Measurements from ENCODE around the gene DCUN1D2. TPM values are rescaled to one million over a fixed set of nuclear protein-coding genes. Genes with fewer than 3 reads are reported as not detected.

DCUN1D2 gene
- total RNA-seq, 1 donor from 2014 or later, result 26.2 TPM

DNA sequence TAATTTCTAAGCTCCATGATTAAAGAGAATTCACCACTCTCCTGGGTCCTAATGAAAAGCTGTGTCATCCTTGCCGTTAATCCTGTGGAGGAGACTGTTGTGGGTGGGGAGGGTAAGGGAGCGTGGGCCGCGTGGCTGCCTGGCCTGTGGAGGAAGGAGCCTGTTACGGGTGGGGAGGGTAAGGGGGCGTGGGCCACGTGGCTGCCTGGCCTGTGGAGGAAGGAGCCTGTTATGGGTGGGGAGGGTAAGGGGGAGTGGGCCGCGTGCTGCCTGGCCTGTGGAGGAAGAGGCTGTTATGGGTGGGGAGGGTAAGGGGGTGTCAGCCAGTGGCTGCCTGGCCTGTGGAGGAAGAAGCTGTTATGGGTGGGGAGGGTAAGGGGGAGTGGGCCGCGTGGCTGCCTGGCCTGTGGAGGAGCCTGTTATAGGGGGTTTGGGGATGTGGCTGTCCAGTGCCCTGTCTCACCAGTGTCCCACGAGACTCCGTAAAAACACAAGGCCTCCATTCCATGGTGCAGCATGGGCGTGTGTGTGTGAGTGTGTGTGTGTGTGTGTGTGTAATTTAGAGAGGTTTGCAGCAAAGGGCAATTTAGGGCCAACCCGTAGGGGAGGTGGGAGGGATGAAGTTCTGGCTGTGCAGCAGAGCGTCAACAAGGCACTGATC, 15.6 kb upstream of the DCUN1D2 start:
- POLR2A ChIA-PET, result no interaction called here
- ATAC-seq (ENCODE audit: low read depth) (no peak), DNase-seq (no peak)
- TF ChIP-seq, protein P1, sequence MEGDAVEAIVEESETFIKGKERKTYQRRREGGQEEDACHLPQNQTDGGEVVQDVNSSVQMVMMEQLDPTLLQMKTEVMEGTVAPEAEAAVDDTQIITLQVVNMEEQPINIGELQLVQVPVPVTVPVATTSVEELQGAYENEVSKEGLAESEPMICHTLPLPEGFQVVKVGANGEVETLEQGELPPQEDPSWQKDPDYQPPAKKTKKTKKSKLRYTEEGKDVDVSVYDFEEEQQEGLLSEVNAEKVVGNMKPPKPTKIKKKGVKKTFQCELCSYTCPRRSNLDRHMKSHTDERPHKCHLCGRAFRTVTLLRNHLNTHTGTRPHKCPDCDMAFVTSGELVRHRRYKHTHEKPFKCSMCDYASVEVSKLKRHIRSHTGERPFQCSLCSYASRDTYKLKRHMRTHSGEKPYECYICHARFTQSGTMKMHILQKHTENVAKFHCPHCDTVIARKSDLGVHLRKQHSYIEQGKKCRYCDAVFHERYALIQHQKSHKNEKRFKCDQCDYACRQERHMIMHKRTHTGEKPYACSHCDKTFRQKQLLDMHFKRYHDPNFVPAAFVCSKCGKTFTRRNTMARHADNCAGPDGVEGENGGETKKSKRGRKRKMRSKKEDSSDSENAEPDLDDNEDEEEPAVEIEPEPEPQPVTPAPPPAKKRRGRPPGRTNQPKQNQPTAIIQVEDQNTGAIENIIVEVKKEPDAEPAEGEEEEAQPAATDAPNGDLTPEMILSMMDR (IDR thresholded peaks at IDR 0.05), result no peak
- intact Hi-C loops (cut with micrococcal nuclease), result no loop called here
- Mint-ChIP-seq H3K36me3 (ENCODE audit: low read depth) (peaks cover 55% of the 10 kb centered on the region), H3K27ac (no peak overlapping the region), H3K9me3 (no peaks in the 10 kb centered on the region), H3K4me1 (no peaks in the 10 kb centered on the region), H3K4me3 (no peak overlapping the region), H3K27me3 (no peaks in the 10 kb centered on the region)
- CTCF ChIA-PET, result no interaction called here

DNA sequence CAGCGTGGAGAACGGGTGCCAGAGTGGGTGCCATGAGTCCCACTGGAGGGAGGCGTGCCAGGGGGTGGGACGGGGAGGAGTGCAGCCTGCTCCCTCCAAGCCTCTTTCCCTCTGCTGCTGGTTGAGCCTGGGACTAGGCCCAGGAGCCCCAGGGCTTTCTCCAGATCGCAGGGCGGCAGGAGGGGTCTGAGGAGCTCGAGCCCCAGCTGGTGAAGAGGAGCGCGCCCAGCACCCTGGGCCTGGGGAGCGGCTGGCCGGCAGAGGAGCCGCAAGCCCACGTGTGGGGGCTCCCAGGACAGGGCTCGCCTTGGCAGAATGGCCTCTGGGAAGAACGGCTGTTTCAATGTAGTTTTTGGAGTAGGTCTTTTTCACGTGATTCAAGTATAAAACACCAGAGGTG, 12.2 kb upstream of the DCUN1D2 start:
- Mint-ChIP-seq H3K9me3 (no peaks in the 10 kb centered on the region), H3K4me3 (no peak overlapping the region), H3K27me3 (no peaks in the 10 kb centered on the region), H3K27ac (no peak overlapping the region), H3K36me3 (ENCODE audit: low read depth) (peaks cover 70% of the 10 kb centered on the region), H3K4me1 (no peaks in the 10 kb centered on the region)
- ChIA-PET POLR2A (no interaction called here), CTCF (no interaction called here)
- ATAC-seq (ENCODE audit: low read depth), result no peak
- intact Hi-C loops (cut with micrococcal nuclease), result no loop called here
- no peak for DNase-seq
- TF ChIP-seq, protein P1 (IDR thresholded peaks at IDR 0.05), result no peak

DNA sequence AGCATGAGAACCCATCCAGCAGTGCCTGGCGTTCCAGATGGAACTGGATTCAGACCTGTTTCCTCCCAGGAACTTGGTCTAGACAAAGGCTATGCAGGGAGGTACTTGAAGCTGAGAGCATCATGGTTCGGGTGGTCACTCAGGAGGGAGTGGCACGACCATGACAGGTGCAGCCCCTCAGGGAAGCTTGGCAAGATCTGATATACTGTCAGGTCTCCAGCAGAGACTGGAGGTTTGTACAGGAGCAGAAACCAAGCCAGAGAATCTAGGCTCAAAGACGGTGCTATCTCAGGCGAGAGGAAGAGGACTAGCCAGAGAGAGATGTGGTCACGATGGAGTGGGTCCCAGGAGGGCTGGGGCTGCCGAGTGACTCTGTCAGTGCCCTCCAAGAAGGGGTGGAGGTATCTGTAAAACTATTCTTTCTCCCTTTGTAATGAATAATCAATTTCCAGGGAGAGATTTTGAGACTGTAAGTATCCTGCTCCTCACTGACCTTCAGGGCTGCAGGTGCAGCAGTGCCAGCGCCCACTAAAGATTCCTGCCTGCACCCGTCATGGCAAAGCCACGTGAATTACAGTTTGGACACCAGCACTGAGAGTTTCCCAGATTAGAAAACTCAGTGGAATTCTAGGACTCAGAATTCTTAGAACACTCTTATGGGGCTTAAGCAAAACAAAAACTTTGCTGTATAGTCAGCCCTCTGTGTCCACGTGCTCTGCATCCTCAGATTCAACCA, 10.2 kb upstream of the DCUN1D2 start:
- Mint-ChIP-seq H3K4me3 (no peak overlapping the region), H3K27me3 (no peaks in the 10 kb centered on the region), H3K27ac (no peak overlapping the region), H3K36me3 (ENCODE audit: low read depth) (peaks cover 78% of the 10 kb centered on the region), H3K4me1 (no peaks in the 10 kb centered on the region), H3K9me3 (no peaks in the 10 kb centered on the region)
- no peak for DNase-seq
- no peak for ATAC-seq (ENCODE audit: low read depth)
- POLR2A ChIA-PET, result no interaction called here
- CTCF ChIA-PET, result no interaction called here
- TF ChIP-seq, protein P1 (IDR thresholded peaks at IDR 0.05), result no peak
- intact Hi-C loops (cut with micrococcal nuclease), result no loop called here

DNA sequence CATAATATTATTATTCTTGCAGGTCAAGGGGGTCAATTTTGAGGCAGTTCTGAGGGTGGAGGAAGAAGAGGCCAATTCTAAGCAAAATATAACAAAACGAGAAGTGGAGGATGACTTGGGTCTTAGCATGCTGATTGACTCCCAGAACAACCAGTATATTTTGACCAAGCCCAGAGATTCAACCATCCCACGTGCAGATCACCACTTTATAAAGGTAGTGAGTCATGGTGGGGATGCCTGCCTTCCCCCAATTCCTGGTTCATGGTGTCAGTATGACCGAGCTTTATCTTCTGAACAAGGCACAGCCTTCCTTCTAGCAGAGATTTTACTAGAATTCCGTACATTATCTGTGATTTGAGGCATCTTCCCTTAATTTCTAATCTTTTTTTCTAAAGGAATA, 9.4 kb upstream of the DCUN1D2 start:
- ATAC-seq (ENCODE audit: low read depth) (no peak), DNase-seq (no peak)
- CTCF ChIA-PET, result no interaction called here
- Mint-ChIP-seq H3K4me1 (no peaks in the 10 kb centered on the region), H3K9me3 (no peaks in the 10 kb centered on the region), H3K27me3 (no peaks in the 10 kb centered on the region), H3K4me3 (no peak overlapping the region), H3K27ac (no peak overlapping the region), H3K36me3 (ENCODE audit: low read depth) (peaks cover 78% of the 10 kb centered on the region)
- intact Hi-C loops (cut with micrococcal nuclease), result no loop called here
- POLR2A ChIA-PET, result no interaction called here
- TF ChIP-seq, protein P1 (IDR thresholded peaks at IDR 0.05), result no peak

DNA sequence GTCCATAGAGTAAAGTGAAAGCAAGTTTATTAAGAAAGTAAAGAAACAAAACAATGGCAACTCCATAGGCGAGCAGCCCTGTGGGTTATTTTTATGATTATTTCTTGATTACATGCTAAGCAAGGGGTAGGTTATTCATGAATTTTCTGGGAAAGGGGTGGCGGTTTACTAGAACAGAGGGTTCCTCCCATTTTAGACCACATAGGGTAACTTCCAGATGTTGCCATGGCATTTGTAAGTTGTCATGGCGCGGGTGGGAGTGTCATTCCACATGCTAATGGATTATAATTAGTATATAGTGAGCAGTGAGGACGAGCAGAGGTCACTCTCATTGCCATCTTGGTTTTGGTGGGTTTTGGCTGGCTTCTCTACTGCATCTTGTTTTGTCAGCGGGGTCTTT, 8.4 kb upstream of the DCUN1D2 start:
- ATAC-seq (ENCODE audit: low read depth) (no peak), DNase-seq (no peak)
- no peak overlapping the region for H3K27ac Mint-ChIP-seq
- H3K36me3 Mint-ChIP-seq (ENCODE audit: low read depth), result peaks cover 76% of the 10 kb centered on the region
- intact Hi-C loops (cut with micrococcal nuclease), result no loop called here
- TF ChIP-seq, protein P1 (IDR thresholded peaks at IDR 0.05), result no peak
- POLR2A ChIA-PET, result no interaction called here
- H3K4me1 Mint-ChIP-seq, result peaks cover 5% of the 10 kb centered on the region
- no peaks in the 10 kb centered on the region for H3K9me3 Mint-ChIP-seq
- H3K4me3 Mint-ChIP-seq, result no peak overlapping the region
- CTCF ChIA-PET, result no interaction called here
- H3K27me3 Mint-ChIP-seq, result no peaks in the 10 kb centered on the region
